Activated CD4-positive, alpha-beta T cell treated with anti-CD3 and anti-CD28 coated beads, Interleukin-2, amount 50 U/mL, for 24 hours (primary cell): ENCODE measurements around the gene ALK.

Source experiments
- DNase-seq, 2 donors: peaks; one replicate each; pipeline ENCODE4 v3.0.0-alpha.2; 2020; ENCODE audit warnings: low read depth in 1 of 2, low spot score in 1 of 2

The ALK gene

DNA sequence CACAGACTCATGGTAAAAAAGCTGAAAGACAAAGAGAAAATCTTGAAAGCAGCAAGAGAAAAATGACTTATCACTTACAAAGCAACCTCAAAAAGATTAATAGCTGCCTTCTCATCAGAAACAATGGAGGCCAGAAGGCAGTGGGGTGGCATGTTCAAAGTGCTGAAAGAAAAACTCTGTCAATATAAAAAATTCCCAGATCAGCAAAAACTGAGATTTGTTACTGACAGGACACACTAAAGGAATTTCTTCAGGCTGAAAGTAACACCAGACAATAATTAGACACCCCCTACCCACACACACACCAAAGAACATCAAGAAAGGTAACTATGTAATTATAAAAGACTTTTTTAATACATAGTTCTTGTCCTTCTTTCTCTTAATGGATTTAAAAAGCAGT is 495.0 kb downstream of the ALK start:
- no peak for DNase-seq

DNA sequence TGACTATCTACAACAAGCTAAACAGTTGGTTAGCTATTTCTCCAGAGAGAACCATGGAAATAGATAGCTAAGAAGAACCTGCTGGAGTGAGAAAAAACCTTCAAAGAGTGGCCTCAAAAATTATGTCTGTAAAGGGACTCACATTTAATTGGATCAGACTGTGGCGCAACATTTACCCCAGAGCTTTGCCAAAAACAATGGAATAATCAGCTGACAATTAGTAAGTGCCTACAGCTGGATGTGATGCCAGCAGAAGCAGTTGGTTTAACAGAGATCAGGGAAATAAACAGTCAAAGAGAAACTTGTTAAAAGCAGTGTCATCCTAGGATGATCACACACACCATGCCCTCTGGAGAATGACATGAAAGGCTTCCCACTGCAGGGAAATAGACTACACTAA is 495.5 kb downstream of the ALK start:
- no peak for DNase-seq

DNA sequence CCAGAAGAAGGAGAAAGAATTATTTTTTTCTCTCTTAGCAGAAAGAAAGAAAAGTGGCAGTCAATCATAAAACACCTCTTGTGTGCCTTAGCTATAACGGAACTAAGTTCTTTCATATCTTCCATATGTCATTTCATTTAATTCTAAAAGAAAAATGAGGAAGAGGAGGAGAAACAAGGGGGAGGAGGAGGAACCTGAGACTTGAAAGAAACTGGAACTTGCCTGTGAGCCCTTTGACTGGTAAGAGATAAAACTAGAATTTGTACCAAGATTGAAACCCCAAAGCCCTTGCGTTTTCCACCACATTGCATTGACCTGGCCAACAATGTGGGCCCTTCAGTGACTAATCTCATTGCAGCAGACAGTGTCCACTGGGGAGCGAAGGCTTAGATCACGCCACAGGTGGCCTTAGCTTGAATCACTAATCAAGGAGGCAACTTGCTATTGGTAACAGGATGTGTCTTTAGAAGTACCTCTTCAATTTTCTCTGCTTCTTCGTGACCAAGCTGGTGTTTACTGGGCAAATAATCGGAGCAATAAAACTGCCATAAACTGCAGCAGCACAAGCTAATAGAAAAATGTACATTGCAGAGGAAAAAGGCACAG is 498.2 kb downstream of the ALK start:
- no peak for DNase-seq

- DNase-seq, result no peak
These were observed 500.2 kb downstream of the ALK start for GRCh38 chr2:29420999-29421782.

DNA sequence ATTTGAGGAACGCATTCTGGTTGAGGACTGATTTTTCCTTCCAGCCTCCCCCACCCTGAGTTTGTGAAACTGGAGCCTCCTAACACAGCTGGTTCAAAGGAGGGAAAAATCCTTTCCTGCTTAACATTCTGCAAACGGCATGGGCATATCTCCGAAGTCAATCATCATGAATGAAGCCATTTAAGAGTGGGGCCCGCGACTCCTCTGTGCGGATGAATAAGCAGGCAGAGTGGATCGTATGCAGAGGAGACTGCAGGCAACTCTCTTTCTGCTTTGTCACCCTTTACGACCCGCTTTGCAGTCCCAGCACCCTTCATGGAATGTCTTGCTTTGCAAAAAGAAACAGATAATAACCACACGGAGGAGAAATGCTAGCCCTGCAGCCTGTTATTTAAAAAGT is 500.9 kb downstream of the ALK start:
- DNase-seq, result no peak

DNA sequence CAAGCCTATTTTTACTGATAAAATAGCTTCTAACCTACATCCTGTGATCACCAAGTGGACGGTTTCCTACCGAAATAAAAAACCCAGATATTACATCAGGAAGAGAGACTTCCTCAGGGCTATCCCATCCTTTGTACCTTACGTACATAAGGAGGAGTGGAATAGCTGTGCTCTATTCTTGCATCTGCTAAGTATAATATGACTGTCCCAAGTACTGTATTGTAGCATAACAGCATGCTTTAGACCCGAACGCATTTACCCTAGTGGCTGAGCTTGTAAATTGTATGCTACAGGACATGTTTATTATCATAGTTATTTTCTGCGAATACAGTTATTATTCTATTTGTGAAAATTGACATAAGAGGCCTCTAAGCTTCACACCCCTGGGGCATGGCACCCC is 503.8 kb downstream of the ALK start:
- no peak for DNase-seq

- no peak for DNase-seq
These were observed 509.0 kb downstream of the ALK start for GRCh38 chr2:29412197-29412925.

- DNase-seq, result no peak
These were observed 515.7 kb downstream of the ALK start for GRCh38 chr2:29405707-29406106.

- no peak for DNase-seq
These were observed 516.1 kb downstream of the ALK start for GRCh38 chr2:29405266-29405665.

GRCh38 chr2:29401994-29402393 is 519.4 kb downstream of the ALK start:
- DNase-seq, result no peak

DNA sequence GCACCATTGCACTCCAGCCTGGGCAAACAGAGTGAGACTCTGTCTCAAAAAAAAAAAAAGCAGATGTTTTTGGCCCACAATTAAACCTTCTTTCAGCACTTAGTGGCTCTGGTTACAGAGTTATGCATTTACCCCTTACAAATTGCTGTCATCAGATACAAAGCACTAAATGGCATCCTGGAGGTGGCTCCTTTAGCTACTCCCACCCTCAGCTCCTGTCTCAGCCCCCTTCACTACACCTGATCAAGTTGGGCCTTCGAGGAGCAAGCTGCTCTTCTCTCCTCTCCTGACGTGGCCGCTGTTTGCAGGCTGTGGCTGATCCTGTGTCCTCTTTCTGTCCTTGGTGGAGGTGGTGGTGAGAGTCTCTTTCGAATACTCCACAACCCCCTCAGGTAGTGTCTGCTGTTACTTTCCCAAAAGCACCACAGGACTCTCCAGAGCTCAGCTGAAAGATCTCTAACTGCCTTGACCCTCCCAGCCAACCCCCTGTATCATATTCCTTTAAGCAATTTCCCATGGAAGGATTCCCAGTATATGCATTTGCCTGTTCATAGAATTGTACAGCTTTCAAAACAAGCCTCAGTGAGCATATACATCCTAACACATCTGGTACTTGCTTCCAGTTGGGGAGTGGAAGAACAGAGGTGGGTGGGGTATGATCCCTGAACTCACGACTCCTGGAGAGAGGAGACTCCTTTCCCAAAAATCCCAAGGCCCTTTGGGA is 520.3 kb downstream of the ALK start:
- DNase-seq, result no peak

- DNase-seq, result no peak
These were observed 522.8 kb downstream of the ALK start for GRCh38 chr2:29398384-29399237.

GRCh38 chr2:29397713-29398112 is 523.7 kb downstream of the ALK start:
- no peak for DNase-seq

DNA sequence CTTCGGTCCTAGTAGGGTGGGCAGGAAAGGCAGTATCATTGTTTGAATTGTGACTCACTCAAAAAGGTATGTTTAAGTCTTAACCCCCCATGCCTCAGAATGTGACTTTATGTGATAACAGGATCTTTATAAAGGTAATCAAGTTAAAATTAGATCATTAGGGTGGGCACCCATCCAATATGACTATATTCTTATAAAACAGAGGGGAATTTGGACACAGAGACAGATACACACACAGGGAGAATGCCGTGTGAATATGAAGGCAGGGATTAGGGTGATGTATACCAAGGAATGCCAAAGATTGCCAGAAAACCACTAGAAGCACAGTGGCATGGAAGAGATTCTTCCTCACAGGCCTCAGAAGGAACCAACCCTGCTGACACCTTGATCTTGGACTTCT is 524.3 kb downstream of the ALK start:
- no peak for DNase-seq

GRCh38 chr2:29394981-29395350 is 526.4 kb downstream of the ALK start:
- DNase-seq, result no peak

DNA sequence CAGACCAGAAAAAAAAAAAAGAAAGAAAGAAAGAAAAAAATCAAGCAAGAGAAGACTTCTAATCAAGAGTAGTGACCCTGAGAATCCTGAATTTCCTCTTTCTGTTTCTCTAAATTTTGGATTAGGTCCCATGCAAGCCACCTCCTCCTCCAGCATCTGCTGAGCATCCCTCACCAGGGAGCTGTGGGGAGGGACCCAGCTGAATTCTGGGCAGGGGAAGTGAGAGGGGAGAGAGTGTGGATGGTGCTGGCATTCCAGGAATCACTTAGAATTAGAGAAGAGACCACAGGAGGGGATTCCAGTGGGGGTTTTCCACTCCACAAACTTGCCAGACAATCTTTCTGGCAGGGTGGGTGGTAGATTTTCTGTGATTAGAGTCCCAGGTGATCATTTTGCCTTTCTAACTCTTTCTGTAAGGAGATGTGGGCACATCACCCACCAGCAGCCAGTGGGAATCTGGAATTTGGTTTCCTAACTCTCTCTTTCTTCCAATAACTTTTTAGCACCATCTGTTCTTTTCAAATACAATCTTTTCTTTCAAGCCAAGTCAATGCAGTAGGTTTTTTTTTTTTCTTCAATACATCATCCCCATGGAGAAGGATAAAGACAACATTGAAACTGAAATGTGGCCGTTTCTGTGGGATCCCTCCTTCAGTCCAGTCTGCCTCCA is 526.9 kb downstream of the ALK start:
- DNase-seq, result no peak

- DNase-seq, result no peak
These were observed 527.7 kb downstream of the ALK start for GRCh38 chr2:29393676-29394075.

DNA sequence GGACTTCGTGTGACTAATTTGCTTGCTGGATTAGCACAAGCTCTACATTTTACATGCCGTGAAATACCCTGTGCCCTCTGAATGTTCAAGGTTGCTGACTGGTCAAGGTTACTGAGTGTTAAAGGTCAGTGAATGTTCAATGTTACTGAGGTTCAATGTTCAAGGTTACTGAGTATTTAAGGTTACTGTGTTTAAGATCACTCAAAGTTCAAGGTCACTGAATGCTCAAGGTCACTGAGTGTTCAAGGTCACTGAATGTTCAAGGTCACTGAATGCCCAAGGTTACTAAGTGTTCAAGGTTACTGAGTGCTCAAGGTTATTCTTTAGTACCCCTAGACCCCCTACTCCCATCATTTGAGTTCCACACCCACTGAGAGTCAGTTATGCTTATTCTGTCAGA is 528.6 kb downstream of the ALK start:
- DNase-seq, result no peak

DNA sequence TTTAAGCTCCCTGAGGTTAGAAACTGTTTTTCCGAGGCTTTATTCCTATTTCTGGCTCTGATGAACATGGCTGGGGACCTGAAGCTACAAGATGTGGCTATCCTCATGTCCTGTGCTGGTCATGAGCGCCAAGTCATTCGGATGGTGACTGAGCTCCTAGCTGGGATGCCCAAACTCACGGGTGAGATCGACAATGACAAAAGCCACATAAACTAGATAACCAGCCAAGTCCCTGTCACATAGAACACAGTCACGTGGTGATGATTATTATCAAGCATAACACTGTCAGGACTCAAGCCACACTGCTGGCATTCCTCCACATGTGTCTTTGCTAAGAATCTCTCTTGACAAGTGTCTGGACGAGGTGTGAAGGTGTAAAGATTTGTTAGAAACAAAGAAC is 531.2 kb downstream of the ALK start:
- DNase-seq, result no peak

DNA sequence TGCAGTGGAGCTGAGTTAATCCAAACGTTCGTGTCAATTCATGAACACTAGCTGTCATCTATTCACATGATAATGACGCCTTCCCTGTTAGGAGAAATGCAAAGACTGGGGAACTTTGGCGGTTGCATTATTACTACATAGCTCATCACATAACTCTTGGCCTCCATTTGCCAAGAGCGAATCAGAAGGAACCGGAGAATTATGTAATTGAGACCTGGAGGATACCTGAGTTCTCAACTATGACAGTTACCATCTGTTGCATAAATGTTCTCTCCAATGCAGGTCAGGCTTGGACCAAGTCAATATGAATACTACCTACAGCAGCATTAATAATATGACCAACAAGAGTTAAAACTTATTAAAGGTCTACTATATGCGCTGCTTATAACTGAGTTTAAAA is 531.7 kb downstream of the ALK start:
- no peak for DNase-seq
